NT2/D1 (cell line): ENCODE results near the gene PLAC1.

ENCODE experiments used
- DNase-seq: peaks from one replicate; pipeline ENCODE4 v3.0.0-alpha.2; 2011; ENCODE audit warnings: low read depth, low spot score
- H3K27me3 ChIP-seq: 2 replicates; pipeline ENCODE4 v1.6.0; 2011; ENCODE audit warnings: mild to moderate bottlenecking; ENCODE audit not compliant: insufficient read length, insufficient read depth
- H3K36me3 ChIP-seq: 2 replicates; pipeline ENCODE4 v1.6.1; 2011; ENCODE audit warnings: mild to moderate bottlenecking, low read length, mixed read lengths; ENCODE audit not compliant: insufficient read depth, insufficient read length
- H3K4me1 ChIP-seq: 2 replicates; pipeline ENCODE4 v1.5.1; 2011; ENCODE audit not compliant: insufficient read depth, insufficient read length
- H3K4me3 ChIP-seq: 2 replicates; pipeline ENCODE4 v1.5.1; 2011; ENCODE audit warnings: low read depth; ENCODE audit not compliant: insufficient read length
- H3K9ac ChIP-seq: 2 replicates; pipeline ENCODE4 v1.6.0; 2011; ENCODE audit warnings: low read depth; ENCODE audit not compliant: insufficient read length
- H3K9me3 ChIP-seq: 2 replicates; pipeline ENCODE4 v1.5.1; 2011; ENCODE audit warnings: mild to moderate bottlenecking, low read length; ENCODE audit not compliant: insufficient read depth
- SUZ12 ChIP-seq: IDR thresholded peaks from 2 replicates; pipeline ENCODE4 v1.6.1; 2011; ENCODE audit not compliant: insufficient read length, insufficient read depth; ENCODE audit errors: extremely low read depth
- YY1 ChIP-seq: IDR thresholded peaks from 2 replicates; pipeline ENCODE4 v1.6.1; 2011; ENCODE audit not compliant: insufficient read length, insufficient read depth
- ZNF274 ChIP-seq: IDR thresholded peaks from 2 replicates; pipeline ENCODE4 v1.6.1; 2011; ENCODE audit warnings: mild to moderate bottlenecking, low read depth, low read length

PLAC1 gene

DNA sequence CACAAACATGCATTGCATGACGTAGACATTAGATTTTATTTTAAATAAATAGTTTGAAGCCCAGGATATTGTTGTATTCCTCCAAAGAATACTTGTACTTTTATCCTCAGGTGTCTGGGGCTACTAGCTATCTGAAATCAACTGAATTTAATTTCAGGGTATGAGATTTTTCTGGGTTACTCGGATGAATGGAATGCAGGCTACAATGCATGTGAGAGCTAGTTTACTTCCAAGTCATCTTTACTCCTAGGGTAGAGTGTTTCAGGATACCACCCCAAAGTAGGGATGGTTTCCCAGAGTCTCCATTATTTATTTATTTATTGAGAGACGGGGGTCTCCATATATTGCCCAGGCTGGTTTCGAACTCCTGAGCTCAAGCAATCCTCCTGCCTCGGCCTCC, 131.9 kb downstream of the PLAC1 start:
- H3K36me3 ChIP-seq: no peaks in the 10 kb centered on the region
- H3K4me3 ChIP-seq: no peak overlapping the region
- DNase-seq: no peak
- no peaks in the 10 kb centered on the region for H3K27me3 ChIP-seq
- TF ChIP-seq YY1: no peak
- TF ChIP-seq ZNF274: no peak
- TF ChIP-seq SUZ12: no peak
- no peak overlapping the region for H3K9ac ChIP-seq
- H3K9me3 ChIP-seq: no peaks in the 10 kb centered on the region
- no peaks in the 10 kb centered on the region for H3K4me1 ChIP-seq

DNA sequence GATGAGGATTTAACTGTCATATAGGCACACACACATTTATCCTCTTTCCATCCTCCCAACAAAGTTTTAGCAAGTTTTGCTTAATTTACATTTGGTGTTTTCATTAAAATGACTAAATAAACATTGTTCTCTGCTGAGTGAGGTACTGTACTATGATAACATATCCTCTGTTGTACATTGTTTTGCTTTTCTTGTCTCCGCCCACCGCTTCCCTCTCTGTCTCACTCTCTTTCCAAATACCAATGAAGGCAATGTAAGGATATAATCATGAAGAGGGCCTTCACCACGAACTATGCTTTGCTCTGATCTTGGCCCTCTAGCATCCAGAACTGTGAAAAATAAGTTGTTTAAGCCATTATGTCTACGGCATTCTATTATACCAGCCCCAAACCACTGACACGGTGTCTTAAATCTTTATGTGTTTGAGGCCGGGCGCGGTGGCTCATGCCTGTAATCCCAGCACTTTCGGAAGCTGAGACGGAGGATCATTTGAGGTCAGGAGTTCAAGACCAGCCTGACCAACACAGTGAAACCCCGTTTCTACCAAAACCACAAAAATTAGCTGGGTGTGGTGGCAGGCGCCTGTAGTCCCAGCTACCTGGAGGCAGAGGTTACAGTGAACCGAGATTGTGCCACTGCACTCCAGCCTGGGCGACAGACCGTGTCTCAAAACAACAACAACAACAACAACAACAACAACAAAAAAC, 133.0 kb downstream of the PLAC1 start:
- no peak for DNase-seq
- no peak overlapping the region for H3K4me3 ChIP-seq
- H3K9ac ChIP-seq: no peak overlapping the region
- no peaks in the 10 kb centered on the region for H3K36me3 ChIP-seq
- H3K27me3 ChIP-seq: no peaks in the 10 kb centered on the region
- H3K4me1 ChIP-seq: no peaks in the 10 kb centered on the region
- TF ChIP-seq SUZ12: no peak
- no peak for TF ChIP-seq YY1
- TF ChIP-seq ZNF274: no peak
- H3K9me3 ChIP-seq: no peaks in the 10 kb centered on the region

DNA sequence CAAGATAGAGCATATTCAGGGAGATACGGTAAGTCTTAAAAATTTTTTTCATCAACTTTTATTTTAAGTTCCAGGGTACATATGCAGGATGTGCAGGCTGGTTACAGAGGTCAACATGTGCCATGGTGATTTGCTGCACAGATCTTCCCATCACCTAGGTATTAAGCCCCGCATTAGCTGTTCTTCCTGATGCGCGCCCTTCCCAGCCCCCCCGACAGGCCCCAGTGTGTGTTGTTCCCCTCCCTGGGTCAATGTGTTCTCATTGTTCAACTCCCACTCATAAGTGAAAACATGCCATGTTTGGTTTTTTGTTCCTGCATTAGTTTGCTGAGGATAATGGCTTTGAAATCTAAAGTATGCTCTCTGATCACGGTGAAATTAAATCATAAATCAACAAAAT, 134.1 kb downstream of the PLAC1 start:
- no peak for DNase-seq
- no peaks in the 10 kb centered on the region for H3K4me1 ChIP-seq
- H3K9ac ChIP-seq: no peak overlapping the region
- no peak for TF ChIP-seq ZNF274
- TF ChIP-seq YY1: no peak
- TF ChIP-seq SUZ12: no peak
- H3K9me3 ChIP-seq: no peaks in the 10 kb centered on the region
- no peaks in the 10 kb centered on the region for H3K27me3 ChIP-seq
- no peak overlapping the region for H3K4me3 ChIP-seq
- H3K36me3 ChIP-seq: no peaks in the 10 kb centered on the region

DNA sequence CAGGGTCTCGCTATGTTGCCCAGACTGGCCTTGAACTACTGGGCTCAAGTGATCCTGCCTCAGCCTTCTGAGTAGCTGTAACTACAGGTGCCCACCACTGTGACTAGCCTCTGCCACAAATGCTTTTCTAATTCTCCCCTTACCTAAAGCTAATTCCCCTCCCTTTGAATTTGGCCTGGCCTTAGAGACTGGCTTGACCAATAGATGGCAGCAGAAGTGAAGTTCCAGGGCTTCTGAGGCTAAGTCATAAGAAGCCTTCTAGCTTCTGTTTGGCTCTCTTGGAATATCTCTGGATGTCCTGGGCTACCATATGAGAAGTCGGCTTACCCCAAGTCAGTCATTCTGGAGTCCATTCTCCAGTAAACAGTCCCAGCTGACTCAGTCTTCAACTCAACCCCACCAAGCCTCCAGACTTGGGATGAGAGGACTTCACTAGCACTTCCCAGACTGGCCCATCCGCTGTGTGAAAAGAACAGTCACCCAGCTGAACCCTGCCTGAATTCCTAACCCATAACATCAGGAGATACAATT, 137.3 kb downstream of the PLAC1 start:
- Histone ChIP-seq H3K4me1 (no peaks in the 10 kb centered on the region), H3K27me3 (no peaks in the 10 kb centered on the region), H3K36me3 (no peaks in the 10 kb centered on the region), H3K4me3 (no peak overlapping the region), H3K9ac (no peak overlapping the region), H3K9me3 (no peaks in the 10 kb centered on the region)
- peak; percentile 39 for DNase-seq
- TF ChIP-seq YY1 (no peak), ZNF274 (no peak), SUZ12 (no peak)
